Measurements from ENCODE around the gene PALD1.

Gene PALD1

DNA sequence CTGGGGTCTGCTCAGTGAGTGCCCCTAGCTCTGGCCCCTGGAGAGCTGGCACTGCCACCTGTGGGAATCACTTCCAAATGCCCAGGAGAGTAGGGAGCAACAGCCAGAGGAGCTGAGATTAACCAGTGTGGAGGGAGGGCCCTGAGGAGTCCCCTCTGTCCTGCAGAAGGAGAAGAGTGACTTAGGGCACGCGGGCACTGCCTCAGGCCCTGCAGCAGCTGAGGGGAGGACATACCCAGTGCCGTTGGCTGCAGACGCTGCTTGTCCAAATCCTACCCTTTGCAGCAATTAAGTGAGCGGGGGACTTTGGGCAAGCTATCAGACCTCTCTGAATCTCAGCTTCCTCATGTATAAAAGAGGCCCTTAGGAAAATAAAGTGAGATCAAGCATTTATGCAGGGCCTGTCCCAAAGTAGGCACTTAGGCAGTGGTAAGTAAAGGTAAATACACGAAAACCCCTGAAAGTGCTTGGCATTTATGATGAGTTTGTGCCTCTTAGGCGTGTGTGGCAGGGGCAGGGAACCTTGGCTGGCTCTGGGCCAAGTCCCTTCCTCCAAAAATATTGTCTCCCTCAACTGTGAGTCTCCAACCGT, 107.1 kb downstream of the PALD1 start:
- Mint-ChIP-seq H3K4me1 (ENCODE audit: low read depth) (peaks cover 3% of the 10 kb centered on the region), H3K4me3 (no peak overlapping the region), H3K36me3 (ENCODE audit: low read depth) (no peaks in the 10 kb centered on the region), H3K27ac (no peak overlapping the region), H3K27me3 (ENCODE audit: low read depth) (peaks cover 25% of the 10 kb centered on the region), H3K9me3 (no peaks in the 10 kb centered on the region)
- DNase-seq (ENCODE audit: low spot score), result no peak

- no peaks in the 10 kb centered on the region for H3K36me3 Mint-ChIP-seq (ENCODE audit: low read depth)
- H3K4me3 Mint-ChIP-seq, result no peak overlapping the region
- H3K27ac Mint-ChIP-seq, result no peak overlapping the region
- no peak for DNase-seq (ENCODE audit: low spot score)
- peaks cover 6% of the 10 kb centered on the region for H3K4me1 Mint-ChIP-seq (ENCODE audit: low read depth)
- H3K27me3 Mint-ChIP-seq (ENCODE audit: low read depth), result peaks cover 21% of the 10 kb centered on the region
- no peaks in the 10 kb centered on the region for H3K9me3 Mint-ChIP-seq
Measured at GRCh38 chr10:70586348-70586930, 107.9 kb downstream of the PALD1 start.

- DNase-seq (ENCODE audit: low spot score), result no peak
- H3K9me3 Mint-ChIP-seq, result no peaks in the 10 kb centered on the region
- H3K36me3 Mint-ChIP-seq (ENCODE audit: low read depth), result no peaks in the 10 kb centered on the region
- H3K4me1 Mint-ChIP-seq (ENCODE audit: low read depth), result peaks cover 6% of the 10 kb centered on the region
- H3K27ac Mint-ChIP-seq, result no peak overlapping the region
- no peak overlapping the region for H3K4me3 Mint-ChIP-seq
- peaks cover 21% of the 10 kb centered on the region for H3K27me3 Mint-ChIP-seq (ENCODE audit: low read depth)
Measured at GRCh38 chr10:70587045-70587658, 108.6 kb downstream of the PALD1 start.

- Mint-ChIP-seq H3K4me3 (no peak overlapping the region), H3K27ac (no peak overlapping the region), H3K9me3 (no peaks in the 10 kb centered on the region), H3K36me3 (ENCODE audit: low read depth) (no peaks in the 10 kb centered on the region), H3K4me1 (ENCODE audit: low read depth) (peaks cover 6% of the 10 kb centered on the region), H3K27me3 (ENCODE audit: low read depth) (peaks cover 21% of the 10 kb centered on the region)
- DNase-seq (ENCODE audit: low spot score), result no peak
Measured at GRCh38 chr10:70588255-70588654, 109.7 kb downstream of the PALD1 start.

- peaks cover 6% of the 10 kb centered on the region for H3K4me1 Mint-ChIP-seq (ENCODE audit: low read depth)
- no peak overlapping the region for H3K4me3 Mint-ChIP-seq
- no peak overlapping the region for H3K27ac Mint-ChIP-seq
- H3K9me3 Mint-ChIP-seq, result no peaks in the 10 kb centered on the region
- DNase-seq (ENCODE audit: low spot score), result no peak
- H3K27me3 Mint-ChIP-seq (ENCODE audit: low read depth), result peaks cover 21% of the 10 kb centered on the region
- H3K36me3 Mint-ChIP-seq (ENCODE audit: low read depth), result no peaks in the 10 kb centered on the region
Measured at GRCh38 chr10:70588859-70589570, 110.4 kb downstream of the PALD1 start.

GRCh38 chr10:70589762-70590654, 111.4 kb downstream of the PALD1 start:
- no peaks in the 10 kb centered on the region for H3K9me3 Mint-ChIP-seq
- DNase-seq (ENCODE audit: low spot score), result no peak
- H3K4me1 Mint-ChIP-seq (ENCODE audit: low read depth), result peaks cover 7% of the 10 kb centered on the region
- no peak overlapping the region for H3K27ac Mint-ChIP-seq
- H3K27me3 Mint-ChIP-seq (ENCODE audit: low read depth), result peaks cover 21% of the 10 kb centered on the region
- no peak overlapping the region for H3K4me3 Mint-ChIP-seq
- H3K36me3 Mint-ChIP-seq (ENCODE audit: low read depth), result no peaks in the 10 kb centered on the region

- Mint-ChIP-seq H3K36me3 (ENCODE audit: low read depth) (peaks cover 4% of the 10 kb centered on the region), H3K27me3 (ENCODE audit: low read depth) (peaks cover 21% of the 10 kb centered on the region), H3K9me3 (no peaks in the 10 kb centered on the region), H3K4me1 (ENCODE audit: low read depth) (peaks cover 8% of the 10 kb centered on the region), H3K4me3 (no peak overlapping the region), H3K27ac (no peak overlapping the region)
- DNase-seq (ENCODE audit: low spot score), result no peak
Measured at GRCh38 chr10:70590655-70591416, 112.3 kb downstream of the PALD1 start.

- Mint-ChIP-seq H3K27ac (no peak overlapping the region), H3K4me1 (ENCODE audit: low read depth) (peaks cover 8% of the 10 kb centered on the region), H3K27me3 (ENCODE audit: low read depth) (peaks cover 21% of the 10 kb centered on the region), H3K9me3 (no peaks in the 10 kb centered on the region), H3K4me3 (no peak overlapping the region), H3K36me3 (ENCODE audit: low read depth) (peaks cover 11% of the 10 kb centered on the region)
- no peak for DNase-seq (ENCODE audit: low spot score)
Measured at GRCh38 chr10:70592186-70592735, 113.7 kb downstream of the PALD1 start.

DNA sequence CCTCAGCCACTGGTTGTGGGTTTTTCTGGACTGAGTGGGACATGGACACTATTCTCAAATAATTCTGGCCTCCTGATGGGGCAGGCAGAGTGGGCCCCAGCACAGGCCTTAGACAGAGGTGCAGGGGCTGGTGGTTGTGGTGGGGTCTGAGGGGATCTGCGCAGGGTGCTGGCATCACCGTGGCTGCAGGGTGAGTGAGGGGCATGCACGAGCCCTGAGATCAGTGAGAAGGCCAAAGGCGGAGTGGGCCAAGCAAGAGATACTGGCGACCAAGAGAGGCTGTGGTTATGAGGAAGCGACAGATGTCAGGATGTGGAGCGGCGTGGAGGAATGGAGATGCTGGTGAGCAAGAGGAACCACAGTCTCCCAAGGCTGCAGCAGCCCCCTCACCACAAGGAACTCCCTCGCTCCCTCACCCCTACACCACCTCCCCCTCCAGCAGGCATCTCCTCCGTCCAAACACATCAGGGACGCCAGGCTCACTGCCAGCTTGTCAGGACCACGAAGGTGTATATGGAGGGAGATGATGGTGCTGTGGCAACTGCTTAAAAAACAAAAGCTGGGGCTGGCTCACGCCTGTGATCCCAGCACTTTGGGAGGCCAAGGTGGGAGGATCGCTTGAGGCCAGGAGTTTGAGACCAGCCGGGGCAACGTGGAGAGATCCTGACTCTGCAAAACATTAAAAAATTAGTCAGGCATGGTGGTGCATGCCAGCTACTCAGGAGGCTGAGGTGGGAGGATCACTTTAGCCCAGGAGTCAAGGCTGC, 114.4 kb downstream of the PALD1 start:
- H3K4me1 Mint-ChIP-seq (ENCODE audit: low read depth), result peaks cover 10% of the 10 kb centered on the region
- peaks cover 19% of the 10 kb centered on the region for H3K27me3 Mint-ChIP-seq (ENCODE audit: low read depth)
- no peak overlapping the region for H3K27ac Mint-ChIP-seq
- no peaks in the 10 kb centered on the region for H3K9me3 Mint-ChIP-seq
- no peak for DNase-seq (ENCODE audit: low spot score)
- H3K4me3 Mint-ChIP-seq, result no peak overlapping the region
- H3K36me3 Mint-ChIP-seq (ENCODE audit: low read depth), result peaks cover 14% of the 10 kb centered on the region

DNA sequence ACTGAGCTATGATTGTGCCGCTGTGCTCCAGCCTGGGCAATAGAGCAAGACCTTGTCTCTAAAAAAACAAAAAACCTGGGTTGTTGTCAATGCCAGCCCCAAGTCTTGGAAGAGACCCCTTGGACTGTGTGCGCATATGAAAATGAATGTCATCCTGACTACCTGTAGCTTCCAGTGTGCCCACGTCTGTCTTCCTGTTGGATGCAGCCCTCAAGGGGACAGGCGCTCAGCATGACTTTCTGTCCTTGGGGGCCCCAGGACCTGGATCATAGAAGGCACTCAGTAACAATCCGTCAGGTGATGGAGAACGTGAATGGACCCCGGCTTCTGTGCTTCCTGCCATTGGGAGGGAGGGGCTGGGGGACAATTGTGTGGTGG, 114.9 kb downstream of the PALD1 start:
- peaks cover 16% of the 10 kb centered on the region for H3K27me3 Mint-ChIP-seq (ENCODE audit: low read depth)
- peaks cover 10% of the 10 kb centered on the region for H3K4me1 Mint-ChIP-seq (ENCODE audit: low read depth)
- no peaks in the 10 kb centered on the region for H3K9me3 Mint-ChIP-seq
- H3K36me3 Mint-ChIP-seq (ENCODE audit: low read depth), result peaks cover 14% of the 10 kb centered on the region
- H3K27ac Mint-ChIP-seq, result no peak overlapping the region
- no peak for DNase-seq (ENCODE audit: low spot score)
- H3K4me3 Mint-ChIP-seq, result no peak overlapping the region

DNA sequence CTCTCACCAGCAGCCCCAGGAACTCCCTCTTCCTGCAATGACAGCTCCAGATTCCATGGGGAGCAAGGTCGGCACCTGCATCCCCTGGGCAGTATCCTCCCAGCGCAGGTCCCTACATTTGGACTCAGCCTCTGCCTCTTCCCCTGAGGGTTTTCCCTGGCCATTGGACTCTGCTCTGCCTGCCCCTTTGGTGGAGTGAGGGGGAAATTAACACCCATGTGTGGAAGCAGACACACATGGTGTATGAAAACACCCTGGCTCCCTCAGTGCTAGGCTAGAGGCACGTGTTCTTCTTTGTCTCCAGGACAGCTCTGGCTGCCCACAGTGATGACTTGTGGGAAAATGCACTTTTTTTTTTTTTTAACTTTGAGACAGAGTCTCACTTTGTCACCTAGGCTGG, 115.6 kb downstream of the PALD1 start:
- Mint-ChIP-seq H3K27ac (no peak overlapping the region), H3K4me3 (no peak overlapping the region), H3K27me3 (ENCODE audit: low read depth) (peaks cover 9% of the 10 kb centered on the region), H3K4me1 (ENCODE audit: low read depth) (peaks cover 10% of the 10 kb centered on the region), H3K9me3 (no peaks in the 10 kb centered on the region), H3K36me3 (ENCODE audit: low read depth) (peaks cover 16% of the 10 kb centered on the region)
- no peak for DNase-seq (ENCODE audit: low spot score)

GRCh38 chr10:70595566-70596016, 117.0 kb downstream of the PALD1 start:
- H3K4me1 Mint-ChIP-seq (ENCODE audit: low read depth), result peaks cover 8% of the 10 kb centered on the region

More at GRCh38 chr10:70595566-70596016, 117.0 kb downstream of the PALD1 start:
- H3K27me3 Mint-ChIP-seq (ENCODE audit: low read depth), result no peaks in the 10 kb centered on the region
- H3K4me3 Mint-ChIP-seq, result no peak overlapping the region
- H3K9me3 Mint-ChIP-seq, result no peaks in the 10 kb centered on the region
- no peak for DNase-seq (ENCODE audit: low spot score)
- peaks cover 20% of the 10 kb centered on the region for H3K36me3 Mint-ChIP-seq (ENCODE audit: low read depth)
- no peak overlapping the region for H3K27ac Mint-ChIP-seq

All from T-helper 2 cell treated with Interferon-gamma antibody and Interleukin-4, amounts not matched to agents 5 μg/mL and 100 μg/mL, for 36 hours (primary cell).